Choroid plexus epithelial cell (primary cell): Measurements from ENCODE around the gene UBE2L6.

Source experiments
- DNase-seq: peaks from one replicate; pipeline ENCODE4 v3.0.0-alpha.2; 2010; ENCODE audit warnings: low read depth
- H3K4me3 ChIP-seq: 2 replicates; pipeline ENCODE4 v1.5.1; 2011; ENCODE audit warnings: low read depth, mild to moderate bottlenecking, control low read depth, low read length, moderate library complexity
- CTCF ChIP-seq: conservative IDR thresholded peaks from 2 replicates; pipeline ENCODE4 v1.5.1; 2011; ENCODE audit warnings: low read depth, mild to moderate bottlenecking, control low read depth, inconsistent platforms, low read length, moderate library complexity

Gene UBE2L6

GRCh38 chr11:57555393-57555792, 12.1 kb downstream of the UBE2L6 start:
- DNase-seq, result no peak
- no peak for TF ChIP-seq CTCF
- H3K4me3 ChIP-seq, result no peak overlapping the region

GRCh38 chr11:57552479-57552878, 15.0 kb downstream of the UBE2L6 start:
- no peak overlapping the region for H3K4me3 ChIP-seq
- DNase-seq, result no peak
- TF ChIP-seq CTCF, result no peak

- TF ChIP-seq CTCF, result no peak
- DNase-seq, result no peak
- no peak overlapping the region for H3K4me3 ChIP-seq
These were observed 15.5 kb downstream of the UBE2L6 start for GRCh38 chr11:57551941-57552340.

GRCh38 chr11:57549983-57550382, 17.5 kb downstream of the UBE2L6 start:
- no peak for TF ChIP-seq CTCF
- no peak for DNase-seq
- no peak overlapping the region for H3K4me3 ChIP-seq

GRCh38 chr11:57547854-57548377, 19.6 kb downstream of the UBE2L6 start:
- no peak overlapping the region for H3K4me3 ChIP-seq
- no peak for DNase-seq
- TF ChIP-seq CTCF, result no peak

- TF ChIP-seq CTCF, result peak; percentile 33
- H3K4me3 ChIP-seq, result no peak overlapping the region
- peak; percentile 63 for DNase-seq
These were observed 20.5 kb downstream of the UBE2L6 start for GRCh38 chr11:57546869-57547475.

- no peak for DNase-seq
- H3K4me3 ChIP-seq, result no peak overlapping the region
- no peak for TF ChIP-seq CTCF
These were observed 21.0 kb downstream of the UBE2L6 start for GRCh38 chr11:57546451-57546850.
